Neural progenitor cell (in vitro differentiated cells): ENCODE data around the gene CFAP299.

Experiments used
- CTCF ChIP-seq: fragments of 200-600 bp; sonication (generic); IDR thresholded peaks from 2 replicates; pipeline ENCODE4 v1.5.1; 2017; ENCODE audit warnings: antibody characterized with exemption, mild to moderate bottlenecking
- EZH2phosphoT487 ChIP-seq: fragments of 200-600 bp; sonication (generic); IDR thresholded peaks from 2 replicates; pipeline ENCODE4 v1.6.1; 2017; ENCODE audit warnings: antibody characterized with exemption

GRCh38 chr4:80911458-80911857 lies 575.9 kb downstream of the CFAP299 start:
- TF ChIP-seq EZH2phosphoT487: no peak
- no peak for TF ChIP-seq CTCF
